PFSK-1 (cell line): Measurements from ENCODE around the gene OPN3.

Experiments used
- FOXP2 ChIP-seq: optimal IDR thresholded peaks from 2 replicates; pipeline ENCODE3; 2011; ENCODE audit warnings: borderline replicate concordance, control low read depth, inconsistent platforms; ENCODE audit not compliant: insufficient read depth; ENCODE audit errors: extremely low read length, extremely low read depth
- POLR2AphosphoS5 ChIP-seq: IDR thresholded peaks from 2 replicates; pipeline ENCODE4 v1.6.1; 2012; ENCODE audit warnings: low read depth, mild to moderate bottlenecking, control low read depth, low read length, moderate library complexity
- REST ChIP-seq, 2 experiments: IDR thresholded peaks; 2 replicates each; pipeline versions ENCODE4 v1.6.1 to v1.8.0; 2011 to 2012; ENCODE audit warnings: low read depth in 2 of 2, low read length in 2 of 2, control low read depth in 1 of 2, inconsistent platforms in 1 of 2, mild to moderate bottlenecking in 1 of 2, moderate library complexity in 1 of 2; ENCODE audit not compliant: insufficient read depth in 1 of 2
- SIN3A ChIP-seq: IDR thresholded peaks from 2 replicates; pipeline ENCODE4 v1.6.1; 2012; ENCODE audit warnings: mild to moderate bottlenecking, low read length, moderate library complexity, borderline replicate concordance; ENCODE audit not compliant: insufficient read depth
- TAF1 ChIP-seq: IDR thresholded peaks from 2 replicates; pipeline ENCODE4 v1.6.1; 2012; ENCODE audit warnings: low read length, control low read depth, borderline replicate concordance; ENCODE audit not compliant: insufficient read depth

Gene OPN3

DNA sequence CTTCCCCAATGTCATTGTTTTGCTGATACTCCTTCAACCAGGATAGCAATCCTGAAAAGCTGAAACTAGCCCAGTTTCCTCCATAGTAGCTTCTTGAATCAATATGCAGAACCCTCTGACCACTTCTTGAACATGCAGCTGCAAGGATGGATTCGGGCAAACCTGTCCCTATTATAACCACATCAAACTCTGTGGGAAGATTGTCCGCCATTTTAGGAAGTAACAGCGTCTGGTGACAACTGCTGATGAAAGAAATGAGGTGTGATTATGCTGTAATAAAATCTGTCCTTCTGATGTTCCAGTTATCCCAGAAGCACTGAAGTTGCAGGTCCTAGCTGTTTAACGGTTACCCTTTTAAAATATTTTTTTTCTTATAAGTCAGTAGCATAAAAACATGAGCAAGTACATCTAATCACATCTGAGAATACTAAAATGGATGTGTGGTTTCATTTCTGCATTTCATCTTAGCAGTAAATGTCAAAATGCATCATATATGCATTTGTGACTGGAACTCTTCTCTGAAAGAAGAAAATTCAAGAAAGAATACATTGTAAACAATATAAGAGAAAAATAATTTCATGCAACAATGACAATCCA lies 4.5 kb downstream of the OPN3 start:
- TF ChIP-seq TAF1: no peak
- no peak for TF ChIP-seq FOXP2
- no peak for TF ChIP-seq POLR2AphosphoS5

DNA sequence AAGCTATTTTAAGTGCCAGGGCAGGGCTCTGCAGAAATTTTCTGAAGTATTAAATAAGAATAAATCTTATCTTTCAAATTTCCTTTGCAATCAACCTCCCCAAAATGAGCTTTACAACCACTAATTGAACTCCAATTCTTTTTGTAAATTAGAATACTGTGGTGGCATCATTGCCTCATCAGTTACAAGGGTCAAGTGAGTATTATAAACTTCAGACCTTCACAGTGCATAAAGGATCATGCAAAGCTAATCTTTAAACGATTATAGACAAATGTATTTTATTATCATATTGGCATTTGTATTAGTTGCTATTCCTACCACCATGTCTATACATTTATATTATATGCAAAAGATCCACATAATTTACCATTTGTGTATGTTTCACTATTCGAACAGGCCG lies 7.2 kb downstream of the OPN3 start:
- TF ChIP-seq REST (IDR thresholded peaks at IDR 0.05; ENCODE audit: insufficient read depth in 1 of 2, low read depth in 2 of 2, low read length in 2 of 2): no peak
- no peak for TF ChIP-seq FOXP2
- TF ChIP-seq POLR2AphosphoS5: no peak
- no peak for TF ChIP-seq SIN3A
- TF ChIP-seq TAF1: no peak

DNA sequence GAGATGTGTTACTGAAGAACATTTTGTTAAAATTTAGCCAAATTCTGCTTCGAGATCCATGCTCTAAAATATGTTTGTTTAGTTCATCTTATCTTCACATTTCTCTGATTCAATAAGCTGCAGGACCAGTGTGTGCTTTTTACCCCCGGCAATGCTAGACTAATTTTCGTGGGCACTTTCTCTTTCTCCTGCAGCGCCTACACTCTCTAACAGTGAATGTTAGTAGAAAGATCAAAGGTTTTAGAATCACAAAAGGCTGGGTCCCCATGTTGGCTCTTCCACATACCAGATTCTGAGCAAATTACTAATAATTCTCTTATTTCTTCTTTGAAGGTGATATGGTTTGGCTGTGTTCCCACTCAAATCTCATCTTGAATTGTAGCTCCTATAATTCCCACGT lies 8.5 kb downstream of the OPN3 start:
- TF ChIP-seq TAF1 (no peak), REST (IDR thresholded peaks at IDR 0.05; ENCODE audit: insufficient read depth in 1 of 2, low read depth in 2 of 2, low read length in 2 of 2) (no peak), SIN3A (no peak), POLR2AphosphoS5 (no peak), FOXP2 (no peak)

GRCh38 chr1:241630899-241631298 lies 9.3 kb downstream of the OPN3 start:
- TF ChIP-seq TAF1 (no peak), REST (IDR thresholded peaks at IDR 0.05; ENCODE audit: insufficient read depth in 1 of 2, low read depth in 2 of 2, low read length in 2 of 2) (no peak), POLR2AphosphoS5 (no peak)

DNA sequence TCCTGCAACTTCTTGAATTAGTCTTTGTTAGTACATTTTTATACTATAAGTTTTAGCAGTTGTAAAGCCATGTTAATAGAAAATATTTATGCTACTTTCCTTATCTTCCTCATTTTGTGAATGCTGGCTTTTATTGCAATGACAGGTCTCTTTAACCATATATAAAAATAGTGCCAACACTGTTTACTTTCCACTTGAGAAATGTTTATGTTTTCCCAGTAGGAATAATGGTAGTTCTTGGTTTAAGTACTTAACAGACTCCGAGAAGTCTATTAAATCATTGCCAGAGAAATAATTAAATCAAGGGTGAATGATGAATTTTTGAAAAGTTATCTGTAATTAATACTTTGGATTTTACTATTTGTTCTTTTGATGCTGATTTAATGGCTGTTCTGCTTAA lies 9.7 kb downstream of the OPN3 start:
- TF ChIP-seq REST (IDR thresholded peaks at IDR 0.05; ENCODE audit: insufficient read depth in 1 of 2, low read depth in 2 of 2, low read length in 2 of 2): no peak
- no peak for TF ChIP-seq FOXP2
- TF ChIP-seq TAF1: no peak
- no peak for TF ChIP-seq POLR2AphosphoS5
- no peak for TF ChIP-seq SIN3A
